ENCODE results near the gene NKAIN4. TPM values are rescaled to one million over a fixed set of nuclear protein-coding genes. Genes with fewer than 3 reads are reported as not detected.

The NKAIN4 gene
- total and polyA plus RNA-seq, 4 donors, result 0.05 TPM; not detected in 3

DNA sequence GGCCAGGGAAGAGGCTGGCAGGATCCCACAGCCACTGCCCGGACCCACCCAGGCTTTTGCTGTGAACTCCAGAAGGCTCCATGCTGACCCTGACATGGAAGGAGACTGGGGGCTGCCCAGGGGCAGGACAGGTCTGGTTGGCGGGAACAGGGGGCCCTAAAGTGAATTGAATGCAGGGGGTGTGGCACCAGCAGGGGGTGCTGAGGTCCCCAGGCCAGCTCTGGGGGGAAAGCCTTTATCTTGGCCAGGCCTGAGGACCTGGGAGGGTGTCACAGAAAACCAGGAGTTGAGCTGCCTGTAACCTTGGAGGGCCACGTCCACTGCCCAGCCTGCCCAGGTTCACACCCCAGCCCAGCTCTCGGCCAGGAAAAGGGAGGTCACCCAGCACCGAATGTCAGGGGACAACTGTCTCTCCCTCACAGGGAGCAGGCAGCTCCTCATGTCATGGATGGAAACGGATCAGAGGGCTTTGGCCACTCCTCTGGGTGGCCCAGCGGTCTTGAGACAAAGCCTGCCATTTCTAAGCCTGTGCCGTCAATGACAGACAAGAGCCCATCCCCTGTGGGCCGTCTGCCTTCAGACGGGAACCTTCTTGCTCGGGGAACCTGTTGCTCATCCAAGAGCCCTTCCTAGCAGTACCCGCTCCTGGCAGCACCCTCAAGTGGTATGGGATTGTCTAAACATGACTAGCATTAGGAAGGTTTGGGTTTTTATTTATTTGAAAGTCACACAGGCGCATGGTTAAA, 35.4 kb downstream of the NKAIN4 start:
- Histone ChIP-seq H3K27ac (ENCODE audit: low read depth in 1 of 2, low read length in 2 of 2) (no peak overlapping the region), H3K4me3 (ENCODE audit: low read depth in 1 of 3, low read length in 3 of 3) (no peak overlapping the region), H3K4me1 (ENCODE audit: control insufficient read depth in 4 of 4, insufficient read depth in 4 of 4, low read length in 3 of 4) (peaks cover 6 to 24% (median 20%) of the 10 kb centered on the region in 4 donors), H3K9me3 (ENCODE audit: control insufficient read depth in 4 of 4, low read length in 3 of 4) (no peaks in the 10 kb centered on the region), H3K9ac (ENCODE audit: low read depth in 1 of 2, low read length in 2 of 2) (no peak overlapping the region), H3K27me3 (ENCODE audit: control insufficient read depth in 4 of 4, insufficient read depth in 4 of 4, low read length in 3 of 4) (no peaks in the 10 kb centered on the region), H3K36me3 (ENCODE audit: control insufficient read depth in 4 of 4, insufficient read depth in 3 of 4, low read depth in 1 of 4, low read length in 3 of 4) (peaks cover 0 to 3% (median 0%) of the 10 kb centered on the region in 4 donors)
- TF ChIP-seq FOXA2 (IDR thresholded peaks at IDR 0.05), result no peak
- no peak for TF ChIP-seq RAD21 (IDR thresholded peaks at IDR 0.05)
- TF ChIP-seq SP1 (IDR thresholded peaks at IDR 0.05), result no peak
- no peak for TF ChIP-seq YY1 (IDR thresholded peaks at IDR 0.05)
- TF ChIP-seq, protein P1, sequence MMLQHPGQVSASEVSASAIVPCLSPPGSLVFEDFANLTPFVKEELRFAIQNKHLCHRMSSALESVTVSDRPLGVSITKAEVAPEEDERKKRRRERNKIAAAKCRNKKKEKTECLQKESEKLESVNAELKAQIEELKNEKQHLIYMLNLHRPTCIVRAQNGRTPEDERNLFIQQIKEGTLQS (IDR thresholded peaks at IDR 0.05), result no peak
- TF ChIP-seq, protein P2, sequence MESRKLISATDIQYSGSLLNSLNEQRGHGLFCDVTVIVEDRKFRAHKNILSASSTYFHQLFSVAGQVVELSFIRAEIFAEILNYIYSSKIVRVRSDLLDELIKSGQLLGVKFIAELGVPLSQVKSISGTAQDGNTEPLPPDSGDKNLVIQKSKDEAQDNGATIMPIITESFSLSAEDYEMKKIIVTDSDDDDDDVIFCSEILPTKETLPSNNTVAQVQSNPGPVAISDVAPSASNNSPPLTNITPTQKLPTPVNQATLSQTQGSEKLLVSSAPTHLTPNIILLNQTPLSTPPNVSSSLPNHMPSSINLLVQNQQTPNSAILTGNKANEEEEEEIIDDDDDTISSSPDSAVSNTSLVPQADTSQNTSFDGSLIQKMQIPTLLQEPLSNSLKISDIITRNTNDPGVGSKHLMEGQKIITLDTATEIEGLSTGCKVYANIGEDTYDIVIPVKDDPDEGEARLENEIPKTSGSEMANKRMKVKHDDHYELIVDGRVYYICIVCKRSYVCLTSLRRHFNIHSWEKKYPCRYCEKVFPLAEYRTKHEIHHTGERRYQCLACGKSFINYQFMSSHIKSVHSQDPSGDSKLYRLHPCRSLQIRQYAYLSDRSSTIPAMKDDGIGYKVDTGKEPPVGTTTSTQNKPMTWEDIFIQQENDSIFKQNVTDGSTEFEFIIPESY (IDR thresholded peaks at IDR 0.05), result no peak
- TF ChIP-seq, protein P3, sequence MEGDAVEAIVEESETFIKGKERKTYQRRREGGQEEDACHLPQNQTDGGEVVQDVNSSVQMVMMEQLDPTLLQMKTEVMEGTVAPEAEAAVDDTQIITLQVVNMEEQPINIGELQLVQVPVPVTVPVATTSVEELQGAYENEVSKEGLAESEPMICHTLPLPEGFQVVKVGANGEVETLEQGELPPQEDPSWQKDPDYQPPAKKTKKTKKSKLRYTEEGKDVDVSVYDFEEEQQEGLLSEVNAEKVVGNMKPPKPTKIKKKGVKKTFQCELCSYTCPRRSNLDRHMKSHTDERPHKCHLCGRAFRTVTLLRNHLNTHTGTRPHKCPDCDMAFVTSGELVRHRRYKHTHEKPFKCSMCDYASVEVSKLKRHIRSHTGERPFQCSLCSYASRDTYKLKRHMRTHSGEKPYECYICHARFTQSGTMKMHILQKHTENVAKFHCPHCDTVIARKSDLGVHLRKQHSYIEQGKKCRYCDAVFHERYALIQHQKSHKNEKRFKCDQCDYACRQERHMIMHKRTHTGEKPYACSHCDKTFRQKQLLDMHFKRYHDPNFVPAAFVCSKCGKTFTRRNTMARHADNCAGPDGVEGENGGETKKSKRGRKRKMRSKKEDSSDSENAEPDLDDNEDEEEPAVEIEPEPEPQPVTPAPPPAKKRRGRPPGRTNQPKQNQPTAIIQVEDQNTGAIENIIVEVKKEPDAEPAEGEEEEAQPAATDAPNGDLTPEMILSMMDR (IDR thresholded peaks at IDR 0.05; ENCODE audit: low read depth, low read length, missing input control), result no peak
- TF ChIP-seq EGR1 (IDR thresholded peaks at IDR 0.05; ENCODE audit: low read depth in 2 of 2), result no peak
- TF ChIP-seq JUND (IDR thresholded peaks at IDR 0.05), result no peak
- no peak for TF ChIP-seq GABPA (IDR thresholded peaks at IDR 0.05 in 1 of 2, conservative IDR thresholded peaks at IDR 0.05 in 1 of 2)
- TF ChIP-seq HNF4G (IDR thresholded peaks at IDR 0.05), result no peak
- TF ChIP-seq, protein P4, sequence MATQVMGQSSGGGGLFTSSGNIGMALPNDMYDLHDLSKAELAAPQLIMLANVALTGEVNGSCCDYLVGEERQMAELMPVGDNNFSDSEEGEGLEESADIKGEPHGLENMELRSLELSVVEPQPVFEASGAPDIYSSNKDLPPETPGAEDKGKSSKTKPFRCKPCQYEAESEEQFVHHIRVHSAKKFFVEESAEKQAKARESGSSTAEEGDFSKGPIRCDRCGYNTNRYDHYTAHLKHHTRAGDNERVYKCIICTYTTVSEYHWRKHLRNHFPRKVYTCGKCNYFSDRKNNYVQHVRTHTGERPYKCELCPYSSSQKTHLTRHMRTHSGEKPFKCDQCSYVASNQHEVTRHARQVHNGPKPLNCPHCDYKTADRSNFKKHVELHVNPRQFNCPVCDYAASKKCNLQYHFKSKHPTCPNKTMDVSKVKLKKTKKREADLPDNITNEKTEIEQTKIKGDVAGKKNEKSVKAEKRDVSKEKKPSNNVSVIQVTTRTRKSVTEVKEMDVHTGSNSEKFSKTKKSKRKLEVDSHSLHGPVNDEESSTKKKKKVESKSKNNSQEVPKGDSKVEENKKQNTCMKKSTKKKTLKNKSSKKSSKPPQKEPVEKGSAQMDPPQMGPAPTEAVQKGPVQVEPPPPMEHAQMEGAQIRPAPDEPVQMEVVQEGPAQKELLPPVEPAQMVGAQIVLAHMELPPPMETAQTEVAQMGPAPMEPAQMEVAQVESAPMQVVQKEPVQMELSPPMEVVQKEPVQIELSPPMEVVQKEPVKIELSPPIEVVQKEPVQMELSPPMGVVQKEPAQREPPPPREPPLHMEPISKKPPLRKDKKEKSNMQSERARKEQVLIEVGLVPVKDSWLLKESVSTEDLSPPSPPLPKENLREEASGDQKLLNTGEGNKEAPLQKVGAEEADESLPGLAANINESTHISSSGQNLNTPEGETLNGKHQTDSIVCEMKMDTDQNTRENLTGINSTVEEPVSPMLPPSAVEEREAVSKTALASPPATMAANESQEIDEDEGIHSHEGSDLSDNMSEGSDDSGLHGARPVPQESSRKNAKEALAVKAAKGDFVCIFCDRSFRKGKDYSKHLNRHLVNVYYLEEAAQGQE (IDR thresholded peaks at IDR 0.05), result no peak
- TF ChIP-seq HNF4A (conservative IDR thresholded peaks at IDR 0.05), result no peak
- TF ChIP-seq NR2F2 (IDR thresholded peaks at IDR 0.05), result no peak
- TF ChIP-seq FOXA1 (IDR thresholded peaks at IDR 0.05), result no peak
- no peak for TF ChIP-seq TAF1 (conservative IDR thresholded peaks at IDR 0.05)
- TF ChIP-seq RXRA (IDR thresholded peaks at IDR 0.05), result no peak
- TF ChIP-seq, protein P5, sequence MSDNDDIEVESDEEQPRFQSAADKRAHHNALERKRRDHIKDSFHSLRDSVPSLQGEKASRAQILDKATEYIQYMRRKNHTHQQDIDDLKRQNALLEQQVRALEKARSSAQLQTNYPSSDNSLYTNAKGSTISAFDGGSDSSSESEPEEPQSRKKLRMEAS (IDR thresholded peaks at IDR 0.05), result no peak
- no peak for DNase-seq (ENCODE audit: low spot score)
- 82% methylated on average over 13 of the region's 13 CpGs for WGBS
